HG02970 (cell line): ENCODE measurements around the gene PTPA.
"Not testable (repeated sequence)": the region's sequence is repeated elsewhere in the genome, so short reads cannot be mapped to it uniquely, and the experiment has no call there.

ENCODE experiments used
- ATAC-seq: cut with Tn5 transposase; IDR thresholded peaks from one replicate; pipeline ENCODE4 v1.9.1; 2021; ENCODE audit warnings: mild to moderate bottlenecking, moderate library complexity, moderate number of reproducible peaks; ENCODE audit not compliant: unreplicated experiment, low FRiP score

Gene PTPA

DNA sequence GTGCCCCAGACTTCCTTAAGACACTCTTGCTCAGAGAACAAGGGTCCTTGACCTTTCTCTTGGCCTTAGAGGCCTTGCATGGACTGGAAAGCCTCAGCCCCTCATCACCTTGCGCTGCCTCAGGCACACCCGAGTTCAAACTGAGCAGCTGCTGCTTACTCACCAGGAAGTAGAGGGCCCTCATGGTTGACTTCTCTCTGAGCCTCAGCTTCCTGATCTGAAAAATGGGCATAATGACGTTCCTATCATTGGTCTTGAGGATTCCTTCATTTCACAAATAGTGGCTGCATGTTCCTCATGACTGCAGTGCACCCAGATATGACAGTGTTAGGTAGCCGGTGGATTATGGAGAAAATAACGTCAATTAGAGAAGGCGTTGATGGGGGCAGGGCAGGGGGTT lies 38.2 kb downstream of the PTPA start:
- no peak for ATAC-seq

DNA sequence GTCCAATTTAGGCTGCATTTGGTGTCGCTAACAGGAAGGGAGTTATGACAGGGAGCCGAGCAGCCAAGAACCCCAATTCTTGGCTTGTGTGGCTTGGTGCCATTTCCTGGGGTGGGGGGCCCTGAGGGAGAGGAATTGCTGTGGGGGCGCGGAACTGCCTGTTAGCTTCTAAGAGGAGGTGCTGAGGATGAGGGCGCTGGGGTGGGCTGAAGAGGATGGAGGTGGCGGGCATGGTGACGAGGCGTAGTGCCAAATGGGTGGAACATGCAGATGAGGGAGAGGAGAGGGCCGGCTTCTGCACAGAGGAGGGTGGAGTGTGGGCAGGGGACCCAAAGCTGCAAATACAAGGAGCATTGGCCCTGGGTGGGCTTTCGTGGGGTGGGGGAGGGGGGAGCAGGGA lies 38.9 kb downstream of the PTPA start:
- ATAC-seq: no peak

DNA sequence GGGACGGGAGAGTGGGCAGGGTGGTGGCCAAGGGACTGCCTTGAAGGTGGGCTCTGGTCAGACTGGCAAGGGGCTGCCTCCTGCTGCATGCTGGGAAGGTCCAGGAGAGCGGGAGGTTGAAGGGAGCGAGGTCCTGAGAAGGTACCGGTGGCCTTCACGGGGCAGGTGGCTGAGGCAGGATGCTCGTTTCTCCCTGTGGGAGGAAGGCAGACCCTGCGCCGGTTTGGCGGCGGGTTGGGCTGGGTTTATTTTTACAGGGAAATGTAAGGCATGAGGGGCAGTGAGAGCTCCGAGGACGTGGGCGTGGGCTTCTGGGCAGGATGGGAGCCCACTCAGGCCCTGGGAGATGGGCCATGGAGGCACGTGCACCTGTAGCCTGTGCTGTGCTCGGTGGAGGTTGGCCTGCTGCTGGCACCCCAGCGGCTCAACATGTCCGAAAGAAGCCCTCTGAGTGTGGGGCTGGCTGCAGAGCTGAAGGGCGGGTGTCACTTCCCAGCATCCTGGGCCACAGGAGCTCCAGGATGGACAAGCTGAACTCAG lies 39.5 kb downstream of the PTPA start:
- no peak for ATAC-seq

DNA sequence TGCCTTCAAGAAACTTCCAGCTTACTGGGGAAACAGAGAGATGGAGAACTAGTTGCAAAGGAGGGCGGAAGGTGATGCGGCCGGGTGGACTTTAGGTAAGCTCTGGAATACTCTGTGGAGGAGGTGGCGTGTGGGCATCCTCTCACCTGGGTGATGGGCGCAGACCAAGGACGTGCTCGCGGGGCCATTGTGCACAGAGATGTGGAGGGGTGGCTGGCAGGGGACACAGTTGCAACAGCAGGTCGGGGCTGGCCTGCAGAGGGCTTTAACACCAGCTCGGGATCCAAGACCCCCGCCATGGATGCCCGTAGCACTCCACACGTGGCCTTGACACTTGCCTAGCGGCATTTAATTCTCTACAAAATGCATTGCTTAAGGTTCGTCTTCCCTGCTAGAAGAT lies 40.3 kb downstream of the PTPA start:
- ATAC-seq: no peak

DNA sequence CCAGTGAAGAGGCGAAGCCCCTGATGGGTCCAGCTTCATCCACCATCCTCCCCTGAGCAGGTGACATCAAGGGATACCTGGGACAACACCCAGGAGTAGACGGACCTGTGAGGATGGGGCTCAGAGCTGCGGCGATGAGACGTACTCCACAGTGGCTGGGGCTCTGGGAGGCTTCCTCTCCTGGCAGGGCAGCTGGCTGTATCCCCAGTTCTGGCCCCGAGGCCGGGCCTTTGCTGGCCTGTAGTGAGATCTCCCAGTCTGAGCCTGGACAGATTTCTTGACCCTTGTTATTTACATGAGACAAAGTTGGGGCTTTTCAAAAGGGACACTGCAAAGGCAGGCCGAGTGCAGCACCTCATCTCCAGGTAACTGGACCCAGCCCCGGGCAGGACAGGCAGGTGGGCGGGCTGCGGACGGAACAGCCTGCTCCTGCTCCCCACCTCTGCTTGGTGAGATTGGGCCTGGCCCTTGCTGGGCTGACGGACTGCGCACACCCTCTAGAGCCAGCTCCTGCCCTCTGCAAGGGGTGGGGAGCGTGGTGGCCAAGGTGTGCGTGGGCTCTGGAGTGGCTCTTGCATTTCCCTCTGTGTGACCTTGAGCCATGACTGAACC lies 43.8 kb downstream of the PTPA start:
- no peak for ATAC-seq

DNA sequence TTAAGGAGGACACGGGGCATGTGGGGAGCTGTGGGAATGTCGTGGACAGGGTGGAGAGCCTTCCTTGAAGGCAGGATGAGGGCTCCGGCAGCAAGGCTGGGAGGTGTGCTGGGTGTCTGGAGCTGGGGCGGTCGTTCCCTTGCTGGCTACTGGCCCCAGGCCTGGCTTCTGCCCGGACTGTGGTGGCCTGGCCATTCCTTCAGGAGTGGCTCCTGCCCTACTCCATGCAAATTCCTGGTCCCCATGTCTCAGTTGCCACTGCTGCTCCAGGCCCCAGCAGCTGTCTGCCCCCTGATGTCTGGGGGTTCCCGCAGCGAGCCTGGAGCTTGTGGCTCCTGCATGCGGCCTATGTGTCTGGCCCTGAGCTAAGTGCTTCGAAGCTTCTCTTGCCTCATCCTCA lies 44.9 kb downstream of the PTPA start:
- ATAC-seq: no peak

DNA sequence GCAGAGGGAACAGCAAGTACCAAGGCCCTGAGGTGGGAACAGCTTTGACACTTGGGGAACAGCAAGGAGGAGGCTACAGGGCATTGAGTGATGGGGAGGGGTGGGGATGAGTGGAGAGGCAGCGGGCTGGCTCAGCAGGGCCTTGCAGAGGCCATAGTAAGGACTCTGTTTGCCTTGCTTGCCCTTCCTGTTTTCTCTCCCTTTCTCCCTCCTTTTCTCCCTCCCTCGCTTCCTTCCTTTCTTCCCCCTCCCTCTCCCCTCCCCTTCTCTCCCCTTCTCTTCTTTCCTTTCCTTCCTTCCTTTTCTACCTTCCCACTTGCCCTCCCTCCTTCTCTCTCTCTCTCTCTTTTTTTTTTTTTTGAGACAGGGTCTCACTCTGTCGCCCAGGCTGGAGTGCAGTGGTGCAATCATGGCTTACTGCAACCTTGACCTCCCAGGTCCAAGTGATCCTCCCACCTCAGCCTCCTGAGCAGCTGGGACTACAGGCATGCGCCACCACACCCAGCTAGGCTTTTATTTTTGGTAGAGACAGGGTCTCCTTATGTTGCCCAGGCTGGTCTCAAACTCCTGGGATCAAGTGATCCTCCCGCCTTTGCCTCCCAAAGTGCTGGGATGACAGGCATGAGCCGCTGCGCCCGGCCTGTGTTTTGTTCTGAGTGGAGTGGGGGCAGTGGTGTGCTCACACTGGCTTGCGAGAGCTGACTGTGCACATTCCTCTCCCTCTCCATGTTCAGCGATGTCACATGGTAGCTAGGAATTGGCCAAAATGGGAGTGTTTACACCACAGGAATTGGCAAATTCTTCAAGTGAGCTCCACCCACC lies 49.7 kb downstream of the PTPA start:
- no peak for ATAC-seq

DNA sequence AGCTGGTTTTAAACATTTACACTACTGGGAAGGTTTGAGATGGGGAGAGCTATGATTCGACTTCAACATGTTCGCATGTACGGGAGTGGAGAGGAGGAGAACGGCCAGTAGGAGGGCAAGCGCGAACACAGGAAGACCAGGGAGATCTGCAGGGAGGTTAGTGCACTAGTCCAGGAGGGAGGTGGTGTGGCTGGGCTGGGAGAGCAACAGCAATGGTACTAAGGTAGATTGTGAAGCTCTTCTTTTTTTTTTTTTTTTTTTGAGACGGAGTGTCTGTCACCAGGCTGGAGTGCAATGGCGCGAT lies 50.3 kb downstream of the PTPA start:
- no peak for ATAC-seq

DNA sequence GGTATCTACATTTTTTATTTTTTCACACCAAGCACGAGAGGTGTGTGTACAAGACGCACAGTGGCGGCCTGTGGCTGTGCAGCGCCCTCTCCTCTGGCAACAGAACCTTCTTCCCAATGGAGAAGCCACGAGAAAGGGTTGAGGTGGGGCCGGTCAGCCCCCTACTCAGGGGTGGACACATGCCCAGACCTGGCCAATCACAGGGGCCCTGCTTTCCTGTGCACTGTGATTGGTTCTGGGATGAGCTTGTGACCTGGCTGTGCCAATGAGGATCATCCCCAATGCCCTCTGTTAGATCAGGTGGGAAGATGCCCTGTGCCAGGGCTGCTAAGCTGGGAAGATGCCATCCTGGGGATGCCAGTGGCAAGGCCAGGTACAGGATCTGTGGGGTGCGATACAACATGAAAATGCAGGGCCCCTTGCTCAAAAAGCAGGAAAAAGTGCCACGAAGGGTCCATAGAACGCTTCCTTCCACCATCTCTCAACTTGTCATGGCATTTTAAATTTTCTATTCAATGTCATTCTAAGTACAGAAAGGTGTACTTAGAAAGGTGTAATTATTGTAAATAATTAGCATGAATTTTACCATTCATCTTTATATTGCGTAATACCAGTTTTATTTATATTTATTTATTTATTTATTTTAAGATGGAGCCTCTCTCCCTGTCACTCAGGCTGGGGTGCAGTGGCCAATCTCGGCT lies 51.4 kb downstream of the PTPA start:
- no peak for ATAC-seq

DNA sequence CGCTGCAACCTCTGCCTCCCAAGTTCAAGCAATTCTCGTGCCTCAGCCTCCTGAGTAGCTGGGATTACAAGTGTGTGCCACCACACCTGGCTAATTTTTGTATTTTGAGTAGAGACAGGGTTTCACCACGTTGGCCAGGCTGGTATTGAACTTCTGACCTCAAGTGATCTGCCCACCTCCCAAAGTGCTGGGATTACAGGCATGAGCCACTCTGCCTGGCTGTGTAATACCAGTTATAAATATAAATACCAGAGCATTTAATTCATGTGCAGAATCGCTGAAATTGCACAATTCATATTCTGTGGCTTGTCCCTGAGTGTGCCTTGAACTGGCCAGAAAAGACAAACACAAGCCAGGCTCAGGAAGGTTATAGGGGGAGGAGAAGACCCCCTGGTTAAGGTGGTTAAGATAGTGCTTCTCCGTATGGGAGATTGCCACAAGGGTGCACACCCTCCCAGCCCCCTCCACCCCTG lies 52.0 kb downstream of the PTPA start:
- ATAC-seq: not testable (repeated sequence)

DNA sequence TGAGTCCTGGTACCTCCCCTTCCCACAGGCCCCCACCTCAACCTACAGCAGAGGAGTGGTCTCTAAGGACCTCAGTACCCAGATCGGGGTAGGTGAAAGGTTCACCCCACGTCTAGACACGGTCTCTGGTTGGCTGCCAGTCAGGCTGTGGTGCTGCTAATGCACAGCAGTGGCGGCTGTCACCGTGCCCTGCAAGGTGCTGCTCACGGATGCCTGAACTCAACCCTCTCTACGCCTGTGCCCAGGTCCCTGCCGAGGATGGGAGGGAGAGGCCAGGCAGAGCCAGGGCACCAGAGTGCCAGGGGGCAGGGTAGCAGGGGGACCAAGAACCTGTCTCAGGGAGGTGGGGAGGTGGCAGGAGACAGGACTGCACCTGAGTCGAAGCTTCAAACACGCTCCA lies 52.5 kb downstream of the PTPA start:
- no peak for ATAC-seq

DNA sequence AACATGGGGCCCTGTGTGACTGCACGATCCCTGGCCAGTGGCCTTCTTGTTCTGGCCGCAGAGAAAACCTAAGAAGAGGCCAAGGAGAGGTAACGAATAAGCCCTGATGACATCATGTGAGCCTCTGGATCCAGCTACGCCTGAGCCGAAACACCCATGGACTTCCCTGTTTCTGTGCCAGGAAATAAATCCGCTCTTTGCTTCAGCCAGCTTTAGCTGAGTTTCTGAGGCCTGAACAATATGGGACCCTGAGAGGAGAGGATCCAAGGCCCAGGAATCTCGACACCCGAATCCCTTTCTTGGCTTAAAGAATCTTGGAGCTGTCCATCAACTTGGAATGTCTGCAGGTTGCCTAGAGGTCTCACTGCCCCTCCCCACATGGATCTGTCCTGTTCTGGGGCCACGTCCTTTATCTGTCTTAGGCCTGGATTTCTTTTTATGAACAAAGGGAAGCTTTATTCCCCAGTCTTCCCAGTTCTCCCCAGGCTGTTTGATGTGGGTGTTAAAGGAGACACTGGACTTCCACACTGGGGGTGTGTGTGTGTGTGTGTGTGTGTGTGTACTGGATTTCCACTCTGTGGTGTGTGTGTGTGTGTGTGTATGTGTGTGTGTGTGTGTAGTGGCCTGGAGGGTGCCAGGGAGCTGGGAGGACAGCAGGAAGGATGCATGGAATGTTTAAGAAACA lies 53.2 kb downstream of the PTPA start:
- ATAC-seq: no peak

DNA sequence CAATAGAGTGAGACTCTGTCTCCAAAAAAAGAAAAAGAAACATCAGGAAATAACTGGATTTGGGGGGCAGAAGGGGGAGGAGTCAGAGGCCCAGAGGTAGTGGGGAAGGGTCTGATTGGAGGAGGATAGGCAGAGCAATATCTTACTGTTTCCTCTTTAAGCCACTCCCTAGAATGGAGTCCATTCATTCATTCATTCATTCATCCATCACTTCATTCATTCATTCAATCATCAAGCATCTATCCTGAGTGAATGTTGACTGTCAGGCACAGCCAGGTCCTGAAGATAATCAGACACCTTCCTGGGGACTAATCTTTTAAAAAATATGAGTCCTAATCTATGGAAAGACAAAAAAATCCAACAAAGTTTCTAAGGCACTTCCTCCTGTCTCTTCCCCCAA lies 54.0 kb downstream of the PTPA start:
- no peak for ATAC-seq

DNA sequence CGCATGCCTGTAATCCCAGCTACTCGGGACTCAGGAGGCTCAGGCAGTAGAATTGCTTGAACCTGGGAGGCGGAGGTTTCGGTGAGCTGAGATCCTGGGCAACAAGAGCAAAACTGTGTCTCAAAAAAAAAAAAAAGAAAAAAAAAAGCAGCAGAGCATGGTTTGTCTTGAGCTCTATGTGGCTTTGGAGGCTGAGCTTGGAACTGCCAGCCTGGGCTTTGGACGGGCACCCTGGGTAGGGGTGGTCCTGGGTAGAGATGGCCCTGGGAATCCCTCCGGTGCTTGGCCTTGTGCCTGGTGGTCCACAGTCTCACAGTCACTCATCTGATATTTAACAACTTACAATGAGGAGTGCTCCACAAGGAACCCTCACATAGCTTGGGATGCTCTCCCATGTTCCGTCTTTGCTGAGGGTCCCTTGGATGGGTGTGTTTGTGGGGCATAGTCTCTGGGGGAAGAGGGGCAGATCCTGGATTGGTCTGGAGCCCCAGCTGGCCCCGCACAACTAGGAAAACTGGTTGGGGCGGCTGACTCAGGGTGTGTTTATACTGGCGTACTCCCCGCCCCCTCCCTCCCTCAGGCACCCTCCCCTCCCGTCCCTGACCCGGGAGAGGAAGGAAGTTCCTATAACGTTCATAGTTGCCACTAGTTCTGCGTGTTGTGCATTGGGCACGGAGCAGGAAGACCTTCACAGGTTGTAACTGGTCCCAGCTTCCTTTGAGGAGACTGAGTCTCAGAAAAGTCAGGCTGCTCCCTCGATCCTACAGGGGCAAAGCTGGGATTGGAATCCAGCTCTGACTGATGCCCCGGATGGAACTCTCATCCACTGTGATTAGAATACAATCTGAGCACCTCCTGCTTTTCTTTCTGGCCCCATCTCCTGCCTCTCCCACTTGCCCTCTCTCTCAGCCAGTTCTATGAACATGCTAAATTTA lies 55.7 kb downstream of the PTPA start:
- ATAC-seq: no peak

DNA sequence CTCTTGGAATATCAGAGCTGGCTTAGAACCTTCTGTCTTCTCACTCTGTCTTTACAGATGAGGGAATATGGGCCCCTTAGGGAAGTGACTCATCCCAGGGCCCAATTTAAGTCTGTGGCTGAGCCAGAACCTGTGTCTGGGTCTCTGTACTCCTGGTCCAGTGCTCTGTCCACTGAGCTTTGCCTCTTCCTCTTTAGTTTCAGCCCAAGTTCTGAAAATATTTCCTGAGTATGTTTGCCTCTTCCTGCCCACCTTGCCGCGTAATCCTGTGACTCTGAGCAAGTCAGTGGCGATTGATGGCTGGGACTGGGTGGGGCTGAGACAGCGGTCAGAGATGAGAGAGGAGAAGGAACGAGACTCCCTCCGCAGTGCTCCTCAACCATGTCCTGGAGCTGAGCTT lies 59.0 kb downstream of the PTPA start:
- no peak for ATAC-seq

DNA sequence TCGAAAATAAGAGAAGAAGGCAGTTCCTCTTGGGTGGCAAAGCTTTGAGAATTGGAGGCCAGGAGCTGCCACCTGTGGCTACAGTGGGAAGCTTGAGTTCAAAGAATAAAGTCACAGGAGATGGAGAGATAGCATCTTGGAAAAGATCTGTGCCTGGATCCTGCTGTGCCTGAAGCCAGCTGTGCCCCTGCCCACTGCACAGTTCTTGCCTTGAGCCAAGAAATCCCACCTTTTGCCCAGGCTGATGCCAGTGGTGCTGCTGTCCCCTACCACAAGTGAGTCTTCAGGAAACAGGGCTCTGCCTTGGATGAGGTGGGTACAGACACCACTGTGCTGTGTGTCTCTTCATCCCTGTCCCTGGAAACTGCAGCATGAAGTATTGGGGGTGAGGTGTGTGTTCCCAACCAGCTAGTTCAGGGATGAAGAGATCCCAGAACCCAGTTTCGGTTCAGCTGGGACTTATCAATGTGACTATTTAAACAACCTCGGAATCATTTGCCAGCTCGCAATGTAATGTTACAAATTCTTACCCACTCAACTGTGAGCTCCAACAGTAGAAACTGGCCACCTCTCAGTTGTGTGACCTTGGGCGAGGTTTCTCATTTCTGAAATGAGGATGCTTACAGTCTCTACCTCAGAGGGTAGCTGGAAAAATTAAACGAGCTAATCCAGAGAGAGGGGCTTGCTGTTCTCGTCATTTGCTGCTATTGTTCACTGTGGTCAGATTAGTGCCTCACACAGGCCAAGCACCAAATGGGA lies 61.0 kb downstream of the PTPA start:
- no peak for ATAC-seq

DNA sequence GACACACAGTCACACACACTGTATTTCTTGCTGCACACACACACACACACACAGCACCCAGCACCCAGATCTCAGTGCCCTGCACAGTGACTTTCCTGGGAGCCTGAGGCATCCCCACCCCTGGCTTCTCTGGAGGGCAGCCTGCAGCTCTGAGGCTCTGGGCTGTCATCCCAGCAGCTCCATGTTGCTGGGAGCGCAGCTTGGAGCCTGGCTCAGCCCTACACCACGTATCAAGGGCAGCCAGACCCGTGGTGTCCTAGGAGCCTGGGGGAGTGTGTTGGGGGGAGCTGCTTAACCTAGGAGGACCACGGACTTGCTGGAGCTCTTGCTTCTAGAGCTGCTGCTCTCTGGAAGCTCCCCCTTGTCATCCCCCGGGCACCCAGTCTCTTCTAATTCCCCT lies 61.6 kb downstream of the PTPA start:
- ATAC-seq: no peak

DNA sequence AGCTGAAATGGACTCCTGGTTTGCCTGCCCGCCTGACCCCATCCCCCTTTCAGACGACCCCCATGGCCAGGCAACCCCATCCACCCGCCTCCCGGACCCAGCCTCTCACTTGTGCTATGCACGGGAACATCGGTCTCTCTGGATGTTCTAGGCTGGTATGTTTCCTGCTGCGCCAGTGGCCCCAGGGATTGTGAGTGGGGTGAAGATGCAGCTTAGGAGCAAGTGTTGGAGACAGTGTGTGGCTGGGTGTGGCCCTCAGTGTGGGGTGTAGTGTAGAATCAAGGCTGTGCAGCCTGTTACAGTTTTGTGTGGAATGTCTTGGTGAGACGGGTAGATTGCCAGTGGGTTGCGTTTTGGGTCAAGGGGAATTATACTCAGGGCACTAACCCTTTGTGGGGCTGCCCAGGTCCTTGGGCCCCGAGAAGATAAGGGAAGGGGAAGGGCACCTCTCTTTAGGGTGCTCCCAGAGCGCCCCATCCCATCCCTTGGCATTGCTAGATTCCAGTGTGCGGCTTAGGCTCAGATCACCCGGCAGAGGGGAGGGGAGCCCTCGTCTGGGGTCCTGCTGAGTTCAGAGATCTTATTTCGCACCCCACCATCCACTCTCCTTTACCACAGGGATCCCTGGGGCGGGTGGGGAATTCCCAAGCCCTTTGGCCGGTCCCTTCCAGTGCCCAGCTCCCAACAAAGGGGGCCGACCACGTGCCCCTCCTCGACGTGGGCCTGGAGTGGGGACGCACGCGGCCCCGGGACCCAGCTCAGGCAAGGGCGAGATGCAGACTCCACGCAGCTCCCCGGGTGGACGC lies 62.3 kb downstream of the PTPA start:
- ATAC-seq: no peak
